HFFc6 (cell line): ENCODE results near the gene COL9A1. TPM values are rescaled to one million over a fixed set of nuclear protein-coding genes. Genes with fewer than 3 reads are reported as not detected.

Experiments used
- DNase-seq: peaks from one replicate; pipeline ENCODE4 v3.0.0-alpha.2; 2018
- H3K27ac Mint-ChIP-seq: 2 replicates; pipeline ENCODE4 v1.8.0; 2020; ENCODE audit warnings: mild to moderate bottlenecking, mixed read lengths
- H3K27me3 Mint-ChIP-seq: 2 replicates; pipeline ENCODE4 v1.8.0; 2021; ENCODE audit warnings: mild to moderate bottlenecking, moderate library complexity, mixed read lengths; ENCODE audit not compliant: insufficient read depth
- H3K36me3 Mint-ChIP-seq: 2 replicates; pipeline ENCODE4 v1.8.0; 2021; ENCODE audit warnings: low read depth, mixed read lengths
- H3K4me1 Mint-ChIP-seq: 2 replicates; pipeline ENCODE4 v1.8.0; 2020; ENCODE audit warnings: low read depth, mixed read lengths
- H3K4me3 Mint-ChIP-seq: 2 replicates; pipeline ENCODE4 v1.8.0; 2020; ENCODE audit warnings: mild to moderate bottlenecking, moderate library complexity, mixed read lengths
- H3K9me3 Mint-ChIP-seq: 2 replicates; pipeline ENCODE4 v1.8.0; 2020; ENCODE audit warnings: mild to moderate bottlenecking, mixed read lengths
- CTCF ChIP-seq: fragments of 200-600 bp; sonication (generic); IDR thresholded peaks from 2 replicates; pipeline ENCODE4 v1.5.0; 2021; ENCODE audit warnings: antibody characterized with exemption, mild to moderate bottlenecking
- total RNA-seq, 6 experiments: library from RNA; stranded (reverse); fragmentation: NEBNext Ultra II Directional; extraction: Animal tissue kit (Norgen Biotek cat#: 25700); gene quantifications; 2 replicates in 1 of 6; 3 replicates in 5 of 6; pipeline ENCODE4 v1.2.3, GENCODE V29; 2021

COL9A1 gene
- total RNA-seq, 6 experiments from 2014 or later: not detected

GRCh38 chr6:70286905-70287304, 16.0 kb downstream of the COL9A1 start:
- H3K9me3 Mint-ChIP-seq: no peaks in the 10 kb centered on the region
- H3K27me3 Mint-ChIP-seq: peaks cover 6% of the 10 kb centered on the region
- TF ChIP-seq CTCF: no peak
- no peak overlapping the region for H3K4me3 Mint-ChIP-seq
- no peaks in the 10 kb centered on the region for H3K36me3 Mint-ChIP-seq
- no peak overlapping the region for H3K27ac Mint-ChIP-seq
- H3K4me1 Mint-ChIP-seq: no peaks in the 10 kb centered on the region
- DNase-seq: no peak

GRCh38 chr6:70285201-70285600, 17.7 kb downstream of the COL9A1 start:
- Mint-ChIP-seq H3K9me3 (no peaks in the 10 kb centered on the region), H3K4me1 (no peaks in the 10 kb centered on the region), H3K27ac (no peak overlapping the region), H3K4me3 (no peak overlapping the region), H3K36me3 (no peaks in the 10 kb centered on the region), H3K27me3 (peaks cover 12% of the 10 kb centered on the region)
- no peak for DNase-seq
- no peak for TF ChIP-seq CTCF

- H3K27me3 Mint-ChIP-seq: peaks cover 13% of the 10 kb centered on the region
- no peaks in the 10 kb centered on the region for H3K4me1 Mint-ChIP-seq
- H3K9me3 Mint-ChIP-seq: no peaks in the 10 kb centered on the region
- no peak for TF ChIP-seq CTCF
- H3K4me3 Mint-ChIP-seq: no peak overlapping the region
- H3K36me3 Mint-ChIP-seq: no peaks in the 10 kb centered on the region
- no peak for DNase-seq
- no peak overlapping the region for H3K27ac Mint-ChIP-seq
Observed at GRCh38 chr6:70282919-70283461, 19.9 kb downstream of the COL9A1 start.

- Mint-ChIP-seq H3K4me3 (no peak overlapping the region), H3K27ac (no peak overlapping the region), H3K27me3 (peaks cover 13% of the 10 kb centered on the region), H3K36me3 (no peaks in the 10 kb centered on the region), H3K9me3 (no peaks in the 10 kb centered on the region), H3K4me1 (no peaks in the 10 kb centered on the region)
- DNase-seq: no peak
- no peak for TF ChIP-seq CTCF
Observed at GRCh38 chr6:70282312-70282918, 20.5 kb downstream of the COL9A1 start.

- Mint-ChIP-seq H3K27ac (no peak overlapping the region), H3K4me1 (no peaks in the 10 kb centered on the region), H3K27me3 (peaks cover 13% of the 10 kb centered on the region), H3K4me3 (no peak overlapping the region), H3K36me3 (no peaks in the 10 kb centered on the region), H3K9me3 (no peaks in the 10 kb centered on the region)
- no peak for DNase-seq
- TF ChIP-seq CTCF: no peak
Observed at GRCh38 chr6:70281923-70282311, 21.0 kb downstream of the COL9A1 start.
